Liver (tissue), 9 donors: ENCODE data around the gene GCH1. TPM values are rescaled to one million over a fixed set of nuclear protein-coding genes. Genes with fewer than 3 reads are reported as not detected.
A peak's percentile ranks its signal among the peaks of the same experiment; 100 is the strongest.

ENCODE experiments used
- DNase-seq: peaks from one replicate; pipeline ENCODE4 v3.0.0-alpha.2; 2017; ENCODE audit warnings: low spot score
- H3K27ac ChIP-seq, 2 donors: one replicate each; pipeline ENCODE4 v1.7.0; 2013; ENCODE audit warnings: inconsistent platforms in 2 of 2, low read length in 2 of 2, control low read depth in 1 of 2, low read depth in 1 of 2, mild to moderate bottlenecking in 1 of 2
- H3K27me3 ChIP-seq, 4 donors: one replicate each; pipeline versions ENCODE4 v1.6.1 to v1.7.0; 2013; ENCODE audit warnings: low read length in 3 of 4, inconsistent platforms in 1 of 4, mild to moderate bottlenecking in 1 of 4, moderate library complexity in 1 of 4; ENCODE audit not compliant: control insufficient read depth in 4 of 4, insufficient read depth in 4 of 4
- H3K36me3 ChIP-seq, 4 donors: one replicate each; pipeline versions ENCODE4 v1.6.1 to v1.7.0; 2013; ENCODE audit warnings: low read length in 3 of 4, mild to moderate bottlenecking in 3 of 4, low read depth in 1 of 4, moderate library complexity in 1 of 4; ENCODE audit not compliant: control insufficient read depth in 4 of 4, insufficient read depth in 3 of 4
- H3K4me1 ChIP-seq, 4 donors: one replicate each; pipeline versions ENCODE4 v1.6.1 to v1.7.0; 2013; ENCODE audit warnings: low read length in 3 of 4, mild to moderate bottlenecking in 3 of 4, moderate library complexity in 1 of 4; ENCODE audit not compliant: control insufficient read depth in 4 of 4, insufficient read depth in 4 of 4
- H3K4me3 ChIP-seq, 3 donors: one replicate each; pipeline versions ENCODE4 v1.6.1 to v1.7.0; 2013; ENCODE audit warnings: low read length in 3 of 3, control low read depth in 1 of 3, low read depth in 1 of 3, mild to moderate bottlenecking in 1 of 3
- H3K9ac ChIP-seq, 2 donors: one replicate each; pipeline ENCODE4 v1.7.0; 2013; ENCODE audit warnings: low read length in 2 of 2, mild to moderate bottlenecking in 2 of 2, moderate library complexity in 2 of 2, control low read depth in 1 of 2, low read depth in 1 of 2
- H3K9me3 ChIP-seq, 4 donors: one replicate each; pipeline versions ENCODE4 v1.6.1 to v1.7.0; 2013; ENCODE audit warnings: low read length in 3 of 4; ENCODE audit not compliant: control insufficient read depth in 4 of 4
- ATF3 ChIP-seq: IDR thresholded peaks from 2 replicates; pipeline ENCODE4 v1.6.1; 2016; ENCODE audit warnings: antibody characterized with exemption
- CTCF ChIP-seq: fragments of 150-350 bp; IDR thresholded peaks from 2 replicates; pipeline ENCODE4 v1.5.1; 2017; ENCODE audit warnings: improper control_type of control experiment, low read depth, low read length; ENCODE audit not compliant: missing input control
- EGR1 ChIP-seq, 2 donors: IDR thresholded peaks; 2 replicates each; pipeline ENCODE4 v1.6.1; 2016 to 2018; ENCODE audit warnings: antibody characterized with exemption in 2 of 2, low read depth in 2 of 2
- FOXA1 ChIP-seq: IDR thresholded peaks from 2 replicates; pipeline ENCODE4 v1.6.1; 2016; ENCODE audit warnings: antibody characterized with exemption
- FOXA2 ChIP-seq: IDR thresholded peaks from 2 replicates; pipeline ENCODE4 v1.6.1; 2016; ENCODE audit warnings: antibody characterized with exemption
- GABPA ChIP-seq, 2 donors: IDR thresholded peaks in 1 of 2; conservative IDR thresholded peaks in 1 of 2; 2 replicates each; pipeline ENCODE4 v1.6.1; 2016; ENCODE audit warnings: antibody characterized with exemption in 2 of 2, mild to moderate bottlenecking in 1 of 2, moderate library complexity in 1 of 2
- HNF4A ChIP-seq, 2 donors: conservative IDR thresholded peaks; 2 replicates each; pipeline ENCODE4 v1.6.1; 2016; ENCODE audit warnings: antibody characterized with exemption in 2 of 2, mild to moderate bottlenecking in 2 of 2
- HNF4G ChIP-seq: IDR thresholded peaks from 2 replicates; pipeline ENCODE4 v1.6.1; 2016; ENCODE audit warnings: antibody characterized with exemption
- JUND ChIP-seq, 2 donors: IDR thresholded peaks; 2 replicates each; pipeline ENCODE4 v1.6.1; 2016; ENCODE audit warnings: antibody characterized with exemption in 2 of 2
- NR2F2 ChIP-seq: IDR thresholded peaks from 2 replicates; pipeline ENCODE4 v1.6.1; 2016; ENCODE audit warnings: antibody characterized with exemption
- RAD21 ChIP-seq, 2 donors: IDR thresholded peaks; 2 replicates each; pipeline ENCODE4 v1.6.1; 2016; ENCODE audit warnings: antibody characterized with exemption in 2 of 2, mild to moderate bottlenecking in 2 of 2
- RXRA ChIP-seq, 2 donors: IDR thresholded peaks; 2 replicates each; pipeline ENCODE4 v1.6.1; 2017 to 2018; ENCODE audit warnings: antibody characterized with exemption in 2 of 2, mild to moderate bottlenecking in 1 of 2
- SP1 ChIP-seq: IDR thresholded peaks from 2 replicates; pipeline ENCODE4 v1.6.1; 2018; ENCODE audit warnings: antibody characterized with exemption, mild to moderate bottlenecking
- TAF1 ChIP-seq: conservative IDR thresholded peaks from 2 replicates; pipeline ENCODE4 v1.6.1; 2016; ENCODE audit warnings: antibody characterized with exemption, mild to moderate bottlenecking
- YY1 ChIP-seq: IDR thresholded peaks from 2 replicates; pipeline ENCODE4 v1.6.1; 2016; ENCODE audit warnings: antibody characterized with exemption, mild to moderate bottlenecking
- WGBS: extraction: QIAGEN DNeasy Blood & Tissue Kit; methylation state at CpG from one replicate; pipeline ENCODE4 v1.1.7; 2013; 5-methylcytosine and 5-hydroxymethylcytosine counted together
- polyA plus RNA-seq, 2 donors: library from polyadenylated mRNA; stranded (reverse) in 1 of 2; unstranded in 1 of 2; fragments of 200-250 nt in 1 of 2; fragments of >200 nt in 1 of 2; fragmentation: Nextera tagmentation in 1 of 2; extraction: Ambion mirVana in 1 of 2; gene quantifications; one replicate each; pipeline versions ENCODE4 v1.2.1 to v1.2.3, GENCODE V29; 2013 to 2015
- total RNA-seq, 2 donors: library from RNA; depleted of rRNA; stranded (reverse); fragments of >200 nt; gene quantifications; one replicate each; pipeline ENCODE4 v1.2.3, GENCODE V29; 2014
- TF ChIP-seq, protein P1 (sequence below): IDR thresholded peaks from 2 replicates; pipeline ENCODE4 v1.6.1; 2016; ENCODE audit warnings: antibody characterized with exemption, mild to moderate bottlenecking
- TF ChIP-seq, protein P2 (sequence below): IDR thresholded peaks from 2 replicates; pipeline ENCODE4 v1.6.1; 2016; ENCODE audit warnings: antibody characterized with exemption
- TF ChIP-seq, protein P3 (sequence below): IDR thresholded peaks from 2 replicates; pipeline ENCODE4 v1.6.1; 2016; ENCODE audit warnings: antibody characterized with exemption
- donor health status: healthy.
- donor health status: healthy.
- donor health status: healthy.
- donor health status: healthy.
- donor health status: healthy.

The GCH1 gene
- total and polyA plus RNA-seq, 4 donors: 19.7 to 60.0 (median 37.0) TPM

DNA sequence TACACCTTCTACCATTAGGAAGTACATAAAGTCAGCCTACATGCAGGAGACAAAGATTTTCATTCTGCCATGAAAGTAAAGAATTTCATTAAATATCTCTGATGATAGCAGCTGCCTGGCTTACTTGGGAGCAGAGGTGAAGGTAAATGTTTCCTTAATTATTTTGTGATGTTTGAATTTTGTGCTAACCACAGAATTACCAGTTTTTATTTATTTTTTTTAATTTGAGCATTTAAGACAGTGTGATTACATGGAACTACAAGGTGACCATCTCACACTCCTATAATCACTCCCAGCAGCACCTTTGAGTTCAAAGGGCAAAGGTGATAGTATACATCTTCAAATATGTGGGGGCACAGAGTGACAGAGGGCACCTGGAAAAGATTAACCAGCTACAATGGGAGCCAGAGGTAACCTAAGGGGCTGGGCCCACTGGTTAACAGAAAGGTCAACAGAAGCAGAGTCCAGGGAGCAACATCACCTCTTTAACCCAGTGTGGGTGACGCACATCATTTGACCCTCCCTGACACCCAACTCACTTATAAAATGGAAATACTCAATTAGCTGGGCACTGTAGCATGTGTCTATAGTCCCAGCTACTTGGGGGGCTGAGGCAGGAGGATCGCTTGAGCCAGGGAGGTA, 65.0 kb downstream of the GCH1 start (continued):
- TF ChIP-seq, protein P1, sequence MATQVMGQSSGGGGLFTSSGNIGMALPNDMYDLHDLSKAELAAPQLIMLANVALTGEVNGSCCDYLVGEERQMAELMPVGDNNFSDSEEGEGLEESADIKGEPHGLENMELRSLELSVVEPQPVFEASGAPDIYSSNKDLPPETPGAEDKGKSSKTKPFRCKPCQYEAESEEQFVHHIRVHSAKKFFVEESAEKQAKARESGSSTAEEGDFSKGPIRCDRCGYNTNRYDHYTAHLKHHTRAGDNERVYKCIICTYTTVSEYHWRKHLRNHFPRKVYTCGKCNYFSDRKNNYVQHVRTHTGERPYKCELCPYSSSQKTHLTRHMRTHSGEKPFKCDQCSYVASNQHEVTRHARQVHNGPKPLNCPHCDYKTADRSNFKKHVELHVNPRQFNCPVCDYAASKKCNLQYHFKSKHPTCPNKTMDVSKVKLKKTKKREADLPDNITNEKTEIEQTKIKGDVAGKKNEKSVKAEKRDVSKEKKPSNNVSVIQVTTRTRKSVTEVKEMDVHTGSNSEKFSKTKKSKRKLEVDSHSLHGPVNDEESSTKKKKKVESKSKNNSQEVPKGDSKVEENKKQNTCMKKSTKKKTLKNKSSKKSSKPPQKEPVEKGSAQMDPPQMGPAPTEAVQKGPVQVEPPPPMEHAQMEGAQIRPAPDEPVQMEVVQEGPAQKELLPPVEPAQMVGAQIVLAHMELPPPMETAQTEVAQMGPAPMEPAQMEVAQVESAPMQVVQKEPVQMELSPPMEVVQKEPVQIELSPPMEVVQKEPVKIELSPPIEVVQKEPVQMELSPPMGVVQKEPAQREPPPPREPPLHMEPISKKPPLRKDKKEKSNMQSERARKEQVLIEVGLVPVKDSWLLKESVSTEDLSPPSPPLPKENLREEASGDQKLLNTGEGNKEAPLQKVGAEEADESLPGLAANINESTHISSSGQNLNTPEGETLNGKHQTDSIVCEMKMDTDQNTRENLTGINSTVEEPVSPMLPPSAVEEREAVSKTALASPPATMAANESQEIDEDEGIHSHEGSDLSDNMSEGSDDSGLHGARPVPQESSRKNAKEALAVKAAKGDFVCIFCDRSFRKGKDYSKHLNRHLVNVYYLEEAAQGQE: peak; percentile 75
- TF ChIP-seq RAD21 (IDR thresholded peaks at IDR 0.05): peak; percentile 52 to 60

- no peak for DNase-seq
- Histone ChIP-seq H3K9ac (peak overlapping the region in 1 of 2 donors; percentile 16), H3K4me1 (peaks cover 17 to 65% (median 56%) of the 10 kb centered on the region in 4 donors), H3K36me3 (peaks cover 0 to 3% (median 0%) of the 10 kb centered on the region in 4 donors), H3K9me3 (no peaks in the 10 kb centered on the region), H3K4me3 (no peak overlapping the region), H3K27ac (peak overlapping the region in 1 of 2 donors; percentile 25), H3K27me3 (no peaks in the 10 kb centered on the region)
- 25% methylated on average over 2 of the region's 2 CpGs for WGBS
- TF ChIP-seq FOXA1 (no peak), FOXA2 (no peak), HNF4A (conservative IDR thresholded peaks at IDR 0.05) (peak in 1 of 2 donors; percentile 4), SP1 (no peak)
Observed at GRCh38 chr14:54836231-54836630, 66.4 kb downstream of the GCH1 start.

DNA sequence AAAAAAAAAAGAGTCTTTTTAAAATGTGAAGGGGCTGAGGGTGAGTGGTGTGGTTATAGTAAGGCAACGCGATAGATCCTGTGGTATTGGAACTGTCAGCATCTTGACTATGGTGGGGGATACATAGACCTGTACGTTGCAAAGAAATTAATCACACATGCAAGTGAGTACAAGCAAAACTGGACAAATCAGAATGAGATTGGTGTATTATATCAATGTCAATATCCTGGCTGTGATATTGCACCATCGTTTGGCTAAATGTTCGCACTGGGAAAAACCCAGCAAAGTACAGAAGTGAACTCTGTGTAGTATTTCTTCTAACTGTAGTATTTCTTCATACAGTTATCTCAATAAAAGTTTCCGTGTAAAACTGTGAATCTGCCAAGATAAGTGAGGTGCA, 67.9 kb downstream of the GCH1 start:
- Histone ChIP-seq H3K4me3 (no peak overlapping the region), H3K9me3 (no peaks in the 10 kb centered on the region), H3K4me1 (peaks cover 12 to 50% (median 43%) of the 10 kb centered on the region in 4 donors), H3K36me3 (no peaks in the 10 kb centered on the region), H3K27me3 (no peaks in the 10 kb centered on the region), H3K9ac (no peak overlapping the region), H3K27ac (peak overlapping the region; percentile 35 to 48)
- TF ChIP-seq FOXA2: peak; percentile 79
- peak; percentile 25 for TF ChIP-seq FOXA1
- no peak for TF ChIP-seq EGR1 (IDR thresholded peaks at IDR 0.05; ENCODE audit: low read depth in 2 of 2)
- TF ChIP-seq SP1: peak; percentile 34
- TF ChIP-seq, protein P2, sequence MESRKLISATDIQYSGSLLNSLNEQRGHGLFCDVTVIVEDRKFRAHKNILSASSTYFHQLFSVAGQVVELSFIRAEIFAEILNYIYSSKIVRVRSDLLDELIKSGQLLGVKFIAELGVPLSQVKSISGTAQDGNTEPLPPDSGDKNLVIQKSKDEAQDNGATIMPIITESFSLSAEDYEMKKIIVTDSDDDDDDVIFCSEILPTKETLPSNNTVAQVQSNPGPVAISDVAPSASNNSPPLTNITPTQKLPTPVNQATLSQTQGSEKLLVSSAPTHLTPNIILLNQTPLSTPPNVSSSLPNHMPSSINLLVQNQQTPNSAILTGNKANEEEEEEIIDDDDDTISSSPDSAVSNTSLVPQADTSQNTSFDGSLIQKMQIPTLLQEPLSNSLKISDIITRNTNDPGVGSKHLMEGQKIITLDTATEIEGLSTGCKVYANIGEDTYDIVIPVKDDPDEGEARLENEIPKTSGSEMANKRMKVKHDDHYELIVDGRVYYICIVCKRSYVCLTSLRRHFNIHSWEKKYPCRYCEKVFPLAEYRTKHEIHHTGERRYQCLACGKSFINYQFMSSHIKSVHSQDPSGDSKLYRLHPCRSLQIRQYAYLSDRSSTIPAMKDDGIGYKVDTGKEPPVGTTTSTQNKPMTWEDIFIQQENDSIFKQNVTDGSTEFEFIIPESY: no peak
- no peak for TF ChIP-seq GABPA (IDR thresholded peaks at IDR 0.05 in 1 of 2, conservative IDR thresholded peaks at IDR 0.05 in 1 of 2)
- no peak for TF ChIP-seq TAF1
- TF ChIP-seq NR2F2: no peak
- TF ChIP-seq ATF3: no peak
- TF ChIP-seq, protein P1: no peak
- peak in 1 of 2 donors; percentile 39 for TF ChIP-seq JUND (IDR thresholded peaks at IDR 0.05)
- peak; percentile 51 to 56 for TF ChIP-seq RXRA (IDR thresholded peaks at IDR 0.05)
- TF ChIP-seq, protein P3, sequence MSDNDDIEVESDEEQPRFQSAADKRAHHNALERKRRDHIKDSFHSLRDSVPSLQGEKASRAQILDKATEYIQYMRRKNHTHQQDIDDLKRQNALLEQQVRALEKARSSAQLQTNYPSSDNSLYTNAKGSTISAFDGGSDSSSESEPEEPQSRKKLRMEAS: no peak
- TF ChIP-seq HNF4G: no peak
- peak in 1 of 2 donors; percentile 31 for TF ChIP-seq RAD21 (IDR thresholded peaks at IDR 0.05)
- peak; percentile 36 to 45 for TF ChIP-seq HNF4A (conservative IDR thresholded peaks at IDR 0.05)
- TF ChIP-seq CTCF: no peak
- peak; percentile 6 for TF ChIP-seq YY1
- 52% methylated on average over 6 of the region's 6 CpGs for WGBS
- DNase-seq: no peak
